HEK293 (cell line): Measurements from ENCODE around the gene PBX3.

Experiments used
- CTCF ChIP-seq: fragments of 450-650 bp; formaldehyde crosslinking; IDR thresholded peaks from 2 replicates; pipeline ENCODE4 v1.5.1; 2016; ENCODE audit warnings: missing biosample characterization, missing genetic modification characterization
- HIC1 ChIP-seq: fragments of 450-650 bp; formaldehyde crosslinking; IDR thresholded peaks from 2 replicates; pipeline ENCODE4 v1.5.1; 2016; ENCODE audit warnings: missing biosample characterization, missing genetic modification characterization
- HOXA7 ChIP-seq: sonication (generic); formaldehyde crosslinking; IDR thresholded peaks from 2 replicates; pipeline ENCODE4 v1.8.1; 2022; ENCODE audit warnings: missing genetic modification reagents, borderline replicate concordance
- TCF7L2 ChIP-seq: IDR thresholded peaks from 2 replicates; pipeline ENCODE4 v1.6.1; 2011; ENCODE audit warnings: low read depth, mild to moderate bottlenecking, inconsistent platforms, low read length, moderate library complexity, borderline replicate concordance
- YY1 ChIP-seq: fragments of 450-650 bp; formaldehyde crosslinking; IDR thresholded peaks from 2 replicates; pipeline ENCODE4 v1.5.1; 2018; ENCODE audit warnings: missing biosample characterization, missing genetic modification characterization
- ZBTB26 ChIP-seq: fragments of 450-650 bp; formaldehyde crosslinking; optimal IDR thresholded peaks from 2 replicates; pipeline ENCODE3; 2016; ENCODE audit warnings: missing biosample characterization, mild to moderate bottlenecking, missing genetic modification characterization
- ZNF174 ChIP-seq: fragments of 450-650 bp; formaldehyde crosslinking; IDR thresholded peaks from 2 replicates; pipeline ENCODE4 v1.5.0; 2017; ENCODE audit warnings: missing biosample characterization, mild to moderate bottlenecking, missing genetic modification characterization
- ZNF239 ChIP-seq: fragments of 450-650 bp; formaldehyde crosslinking; IDR thresholded peaks from 2 replicates; pipeline ENCODE4 v1.5.1; 2016; ENCODE audit warnings: missing biosample characterization, missing genetic modification characterization
- ZNF350 ChIP-seq: fragments of 450-650 bp; formaldehyde crosslinking; IDR thresholded peaks from 2 replicates; pipeline ENCODE4 v1.5.0; 2017; ENCODE audit warnings: missing biosample characterization, mild to moderate bottlenecking, missing genetic modification characterization
- ZNF398 ChIP-seq: fragments of 450-650 bp; formaldehyde crosslinking; IDR thresholded peaks from 2 replicates; pipeline ENCODE4 v1.5.1; 2017; ENCODE audit warnings: missing biosample characterization, missing genetic modification characterization
- ZNF423 ChIP-seq: fragments of 450-650 bp; formaldehyde crosslinking; IDR thresholded peaks from 2 replicates; pipeline ENCODE4 v1.5.1; 2016; ENCODE audit warnings: missing biosample characterization, missing genetic modification characterization
- ZNF658 ChIP-seq: fragments of 450-650 bp; formaldehyde crosslinking; IDR thresholded peaks from 2 replicates; pipeline ENCODE4; 2016; ENCODE audit warnings: missing biosample characterization, missing genetic modification characterization

- no peak for TF ChIP-seq CTCF (tag by site-specific recombination)
- no peak for TF ChIP-seq ZNF239 (tag by site-specific recombination)
- TF ChIP-seq ZNF658 (tag by site-specific recombination) = no peak
- TF ChIP-seq TCF7L2 = no peak
- TF ChIP-seq ZNF423 (tag by site-specific recombination) = no peak
- TF ChIP-seq ZBTB26 (tag by site-specific recombination) = no peak
- TF ChIP-seq HIC1 (tag by site-specific recombination) = no peak
- no peak for TF ChIP-seq ZNF350
- TF ChIP-seq HOXA7 = no peak
- no peak for TF ChIP-seq YY1
- TF ChIP-seq ZNF398 (tag by site-specific recombination) = no peak
- no peak for TF ChIP-seq ZNF174 (tag by site-specific recombination)
Observed at GRCh38 chr9:125755340-125755739, 8.2 kb downstream of the PBX3 start.
